ENCODE data around the gene FRMD7.

Gene FRMD7

GRCh38 chrX:132125906-132126305 lies 1.9 kb downstream of the FRMD7 start:
- no peak overlapping the region for H3K27ac ChIP-seq
- in situ Hi-C loops (cut with HindIII; ENCODE audit: low pct_ligation_motif_present, low sequenced_read_pairs) = no loop called here
- DNase-seq = no peak
- no peaks in the 10 kb centered on the region for H3K27me3 ChIP-seq (replicated peaks)
- H3K36me3 ChIP-seq (replicated peaks) = no peaks in the 10 kb centered on the region
- H3K4me3 ChIP-seq (ENCODE audit: low read depth, low read length) = no peak overlapping the region
- no peak for TF ChIP-seq CTCF (IDR thresholded peaks at IDR 0.05; ENCODE audit: low read depth, low read length, missing control alignments)

- Histone ChIP-seq H3K4me3 (ENCODE audit: low read depth, low read length) (no peak overlapping the region), H3K27ac (no peak overlapping the region), H3K27me3 (replicated peaks) (no peaks in the 10 kb centered on the region), H3K36me3 (replicated peaks) (no peaks in the 10 kb centered on the region)
- no peak for TF ChIP-seq CTCF (IDR thresholded peaks at IDR 0.05; ENCODE audit: low read depth, low read length, missing control alignments)
- in situ Hi-C loops (cut with HindIII; ENCODE audit: low pct_ligation_motif_present, low sequenced_read_pairs) = no loop called here
- no peak for DNase-seq
Measured at GRCh38 chrX:132120913-132121312, 6.9 kb downstream of the FRMD7 start.

- in situ Hi-C loops (cut with HindIII; ENCODE audit: low pct_ligation_motif_present, low sequenced_read_pairs) = no loop called here
- Histone ChIP-seq H3K4me3 (ENCODE audit: low read depth, low read length) (no peak overlapping the region), H3K27ac (no peak overlapping the region), H3K36me3 (replicated peaks) (no peaks in the 10 kb centered on the region), H3K27me3 (replicated peaks) (no peaks in the 10 kb centered on the region)
- TF ChIP-seq CTCF (IDR thresholded peaks at IDR 0.05; ENCODE audit: low read depth, low read length, missing control alignments) = no peak
- no peak for DNase-seq
Measured at GRCh38 chrX:132119821-132120515, 7.9 kb downstream of the FRMD7 start.

GRCh38 chrX:132119283-132119682 lies 8.5 kb downstream of the FRMD7 start:
- TF ChIP-seq CTCF (IDR thresholded peaks at IDR 0.05; ENCODE audit: low read depth, low read length, missing control alignments) = no peak
- Histone ChIP-seq H3K27ac (no peak overlapping the region), H3K27me3 (replicated peaks) (no peaks in the 10 kb centered on the region), H3K36me3 (replicated peaks) (no peaks in the 10 kb centered on the region), H3K4me3 (ENCODE audit: low read depth, low read length) (no peak overlapping the region)
- no peak for DNase-seq
- in situ Hi-C loops (cut with HindIII; ENCODE audit: low pct_ligation_motif_present, low sequenced_read_pairs) = no loop called here

GRCh38 chrX:132118358-132118757 lies 9.5 kb downstream of the FRMD7 start:
- no peaks in the 10 kb centered on the region for H3K27me3 ChIP-seq (replicated peaks)
- H3K4me3 ChIP-seq (ENCODE audit: low read depth, low read length) = no peak overlapping the region
- H3K27ac ChIP-seq = no peak overlapping the region
- DNase-seq = no peak
- no peak for TF ChIP-seq CTCF (IDR thresholded peaks at IDR 0.05; ENCODE audit: low read depth, low read length, missing control alignments)
- H3K36me3 ChIP-seq (replicated peaks) = no peaks in the 10 kb centered on the region
- in situ Hi-C loops (cut with HindIII; ENCODE audit: low pct_ligation_motif_present, low sequenced_read_pairs) = no loop called here

- Histone ChIP-seq H3K36me3 (replicated peaks) (no peaks in the 10 kb centered on the region), H3K4me3 (ENCODE audit: low read depth, low read length) (no peak overlapping the region), H3K27me3 (replicated peaks) (no peaks in the 10 kb centered on the region), H3K27ac (no peak overlapping the region)
- no peak for TF ChIP-seq CTCF (IDR thresholded peaks at IDR 0.05; ENCODE audit: low read depth, low read length, missing control alignments)
- in situ Hi-C loops (cut with HindIII; ENCODE audit: low pct_ligation_motif_present, low sequenced_read_pairs) = no loop called here
- no peak for DNase-seq
Measured at GRCh38 chrX:132115792-132116191, 12.0 kb downstream of the FRMD7 start.
